ENCODE results near the gene DIS3L.

Gene DIS3L

DNA sequence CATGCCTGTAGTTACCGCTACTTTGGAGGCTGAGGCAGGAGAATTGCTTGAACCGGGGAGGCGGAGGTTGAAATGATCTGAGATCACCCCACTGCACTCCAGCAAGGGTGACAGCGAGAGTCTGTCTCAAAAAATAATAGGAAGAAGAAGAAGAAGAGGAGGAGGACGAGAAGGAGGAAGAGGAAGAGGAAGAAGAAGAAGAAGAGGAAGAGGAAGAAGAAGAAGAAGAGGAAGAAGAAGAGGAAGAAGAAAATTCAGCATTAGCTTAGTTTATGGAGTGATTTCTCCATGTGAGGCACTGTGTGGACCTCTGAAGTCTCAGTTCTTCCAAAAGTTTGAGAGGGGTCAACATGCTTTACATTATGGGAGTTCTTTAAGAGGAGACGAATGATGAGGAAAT, 22.4 kb upstream of the DIS3L start:
- no peak for DNase-seq
- in situ Hi-C loops (cut with HindIII; ENCODE audit: low pct_ligation_motif_present, low pct_unique_long_range_greater_than_20kb, low sequenced_read_pairs), result no loop called here

DNA sequence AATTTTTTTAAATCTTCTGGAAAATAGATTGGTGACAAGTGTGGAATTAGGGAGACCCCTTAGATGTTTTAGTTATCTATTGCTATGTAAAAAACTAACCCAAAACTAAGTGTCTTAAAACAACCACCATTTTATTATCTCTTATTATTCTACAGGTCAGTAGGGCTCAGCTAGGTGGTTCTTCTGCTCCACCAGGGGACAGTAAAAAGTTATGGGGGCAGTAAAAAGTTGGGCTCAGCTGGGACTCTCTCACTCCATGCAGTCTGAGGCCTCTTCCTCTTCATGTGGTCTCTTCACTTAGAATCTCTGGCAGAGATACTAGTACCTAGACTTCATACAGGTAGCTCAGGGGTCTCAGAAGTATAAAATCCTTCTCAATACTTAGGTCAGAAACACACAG, 18.0 kb upstream of the DIS3L start:
- no peak for DNase-seq
- in situ Hi-C loops (cut with HindIII; ENCODE audit: low pct_ligation_motif_present, low pct_unique_long_range_greater_than_20kb, low sequenced_read_pairs), result no loop called here

DNA sequence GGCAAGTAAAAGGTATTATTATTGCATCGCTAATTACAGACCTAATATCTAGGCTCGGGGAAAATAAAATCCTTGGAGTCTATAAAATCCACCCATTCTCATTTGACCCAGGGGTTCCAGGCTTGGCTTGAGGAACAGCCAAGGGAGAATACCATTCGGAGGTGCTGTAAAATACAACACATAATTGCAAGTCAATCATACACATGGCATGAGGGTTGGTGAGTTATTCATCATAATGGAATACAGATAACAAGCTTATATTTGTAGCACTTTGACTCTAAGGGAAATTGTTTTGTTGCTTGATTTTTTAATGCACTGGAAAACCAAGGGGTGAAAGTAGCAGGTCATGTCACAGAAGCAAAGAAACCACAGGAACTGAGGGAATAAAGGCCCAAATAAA, 16.8 kb upstream of the DIS3L start:
- DNase-seq, result no peak
- in situ Hi-C loops (cut with HindIII; ENCODE audit: low pct_ligation_motif_present, low pct_unique_long_range_greater_than_20kb, low sequenced_read_pairs), result no loop called here

DNA sequence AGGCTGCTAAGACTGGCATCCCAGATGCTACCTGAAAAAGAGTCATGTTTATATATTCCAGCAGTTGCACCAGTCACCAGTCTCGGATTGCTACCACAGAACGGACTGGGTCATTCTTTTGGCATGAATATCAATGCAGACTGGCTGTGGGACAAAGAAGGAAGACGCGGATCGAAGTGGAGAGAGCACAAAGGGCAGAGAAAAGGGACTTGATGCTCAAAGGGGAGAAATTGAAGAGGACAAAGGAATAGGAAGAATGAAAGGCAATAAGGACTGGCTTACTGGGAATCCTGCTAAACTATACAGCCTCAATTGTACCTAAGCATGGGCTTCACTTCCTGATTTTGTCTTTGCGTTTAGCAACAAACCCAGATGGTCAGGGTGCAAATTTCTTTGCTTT, 15.3 kb upstream of the DIS3L start:
- DNase-seq, result no peak
- in situ Hi-C loops (cut with HindIII; ENCODE audit: low pct_ligation_motif_present, low pct_unique_long_range_greater_than_20kb, low sequenced_read_pairs), result no loop called here

DNA sequence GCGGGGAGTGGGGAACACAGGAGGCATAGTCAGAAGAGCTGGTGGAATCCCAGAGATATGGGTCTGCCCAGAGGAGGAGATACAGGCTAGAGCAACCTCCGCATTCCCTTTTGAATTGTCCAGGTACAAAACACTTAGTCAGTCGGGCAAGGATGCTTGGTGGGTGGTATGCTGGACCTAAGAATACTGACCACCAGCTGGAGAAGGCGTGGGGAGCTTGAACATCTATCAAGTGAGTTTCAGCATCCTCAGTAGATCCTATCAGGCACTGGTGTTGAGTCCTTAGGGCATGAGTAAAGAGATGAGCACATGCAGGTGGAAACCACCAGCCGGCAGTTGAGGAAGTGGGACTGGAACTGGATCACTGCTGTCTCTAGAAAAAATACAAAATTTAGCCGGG, 14.7 kb upstream of the DIS3L start:
- DNase-seq, result no peak
- in situ Hi-C loops (cut with HindIII; ENCODE audit: low pct_ligation_motif_present, low pct_unique_long_range_greater_than_20kb, low sequenced_read_pairs), result no loop called here

DNA sequence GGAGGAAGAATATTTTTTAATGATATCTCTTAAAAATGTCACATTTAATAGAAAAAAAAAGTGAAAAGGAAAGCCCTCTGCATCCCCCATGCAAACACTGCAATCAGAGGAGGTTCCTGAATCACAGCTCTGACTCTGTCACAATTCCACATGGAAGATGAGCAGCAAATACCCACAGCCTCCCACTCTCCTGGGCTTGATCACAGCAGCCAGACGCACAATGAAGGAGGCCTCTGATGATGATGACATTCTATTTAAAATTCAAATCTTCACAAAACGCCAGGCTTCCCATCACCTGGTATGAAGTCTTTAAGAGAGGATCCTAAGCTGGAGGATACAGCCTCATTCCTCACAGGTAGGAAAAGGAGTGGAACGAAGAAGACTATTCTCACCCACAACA, 9.1 kb upstream of the DIS3L start:
- no peak for DNase-seq
- in situ Hi-C loops (cut with HindIII; ENCODE audit: low pct_ligation_motif_present, low pct_unique_long_range_greater_than_20kb, low sequenced_read_pairs), result no loop called here

DNA sequence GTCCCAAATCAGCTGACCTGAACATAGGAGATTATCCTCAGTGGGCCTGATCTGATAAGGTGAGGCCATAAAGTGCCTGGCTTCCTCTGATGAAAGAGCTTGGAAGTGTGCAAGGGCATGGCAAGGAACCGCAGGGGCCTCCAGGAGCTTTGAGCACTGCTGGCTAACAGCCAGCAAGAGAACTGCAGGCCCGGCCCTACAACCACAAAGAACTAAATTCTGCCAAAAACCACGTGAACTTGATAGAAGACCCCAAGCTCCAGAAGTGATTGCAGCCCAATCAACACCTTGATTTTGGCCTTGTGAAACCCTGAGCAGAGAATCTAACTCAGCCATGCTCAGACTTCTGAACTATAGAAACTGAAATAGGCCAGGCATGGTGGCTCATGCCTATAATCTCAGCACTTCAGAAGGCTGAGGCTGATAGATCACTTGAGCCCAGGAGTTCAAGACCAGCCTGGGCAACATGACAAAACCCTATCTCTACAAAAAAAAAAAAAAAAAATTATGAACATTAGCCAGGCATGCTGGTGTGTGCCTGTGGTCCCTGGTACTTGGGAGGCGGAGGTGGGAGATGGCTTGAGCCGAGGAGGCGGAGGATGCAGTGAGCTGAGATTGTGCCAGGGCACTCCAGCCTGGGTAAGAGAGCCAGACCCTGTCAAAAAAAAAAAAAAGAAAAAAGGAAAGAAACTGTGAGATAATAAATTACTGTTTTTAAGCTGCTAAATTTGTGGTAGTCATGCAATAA, 7.7 kb upstream of the DIS3L start:
- no peak for DNase-seq
- in situ Hi-C loops (cut with HindIII; ENCODE audit: low pct_ligation_motif_present, low pct_unique_long_range_greater_than_20kb, low sequenced_read_pairs), result no loop called here

DNA sequence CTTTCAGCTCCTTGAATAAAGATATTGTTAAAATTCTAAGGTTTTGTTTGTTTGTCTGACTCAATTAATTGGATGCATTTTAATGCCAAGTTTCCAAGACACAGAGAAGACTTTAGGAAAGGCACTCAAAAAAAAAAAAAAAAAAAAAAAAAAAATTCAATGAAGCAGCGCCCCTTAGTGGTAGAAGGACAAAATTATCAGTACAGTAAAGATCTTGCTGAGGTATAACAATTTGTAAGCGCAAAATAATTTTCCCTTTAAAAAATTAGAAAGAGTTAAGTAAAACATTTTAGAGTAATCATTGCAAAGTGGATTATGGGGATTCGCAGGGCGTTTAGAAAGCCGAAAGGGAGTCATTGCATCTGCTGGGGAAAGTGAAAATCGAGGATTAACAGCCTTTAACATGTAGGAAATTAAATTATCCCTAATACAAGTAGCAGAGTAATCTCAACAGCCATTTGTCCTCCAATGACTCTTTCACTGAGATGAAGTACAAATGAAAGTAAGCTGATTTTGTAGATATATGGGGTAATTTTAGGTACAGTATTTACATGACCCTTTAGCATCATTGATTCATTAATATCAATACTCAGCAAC, 5.8 kb upstream of the DIS3L start:
- peak; percentile 40 for DNase-seq
- in situ Hi-C loops (cut with HindIII; ENCODE audit: low pct_ligation_motif_present, low pct_unique_long_range_greater_than_20kb, low sequenced_read_pairs), result no loop called here

DNA sequence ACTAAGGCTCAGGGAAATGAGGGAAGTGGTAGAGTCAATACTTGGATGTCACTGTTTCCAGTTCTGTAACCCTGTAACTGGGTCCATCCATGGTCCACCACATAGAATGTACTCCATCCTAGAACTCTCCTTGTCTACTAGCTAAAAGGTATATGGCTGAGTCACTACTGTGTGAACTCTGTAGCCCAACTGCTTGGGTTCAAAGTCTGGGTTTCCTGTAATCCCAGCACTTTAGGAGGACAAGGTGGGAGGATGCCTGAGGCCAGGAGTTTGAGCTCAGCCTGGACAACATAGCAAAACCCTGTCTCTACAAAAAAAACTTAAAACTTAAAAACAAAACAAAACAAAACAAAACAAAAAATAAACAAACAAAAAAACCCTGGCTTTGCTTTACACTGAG, 5.3 kb upstream of the DIS3L start:
- in situ Hi-C loops (cut with HindIII; ENCODE audit: low pct_ligation_motif_present, low pct_unique_long_range_greater_than_20kb, low sequenced_read_pairs), result no loop called here
- DNase-seq, result no peak

DNA sequence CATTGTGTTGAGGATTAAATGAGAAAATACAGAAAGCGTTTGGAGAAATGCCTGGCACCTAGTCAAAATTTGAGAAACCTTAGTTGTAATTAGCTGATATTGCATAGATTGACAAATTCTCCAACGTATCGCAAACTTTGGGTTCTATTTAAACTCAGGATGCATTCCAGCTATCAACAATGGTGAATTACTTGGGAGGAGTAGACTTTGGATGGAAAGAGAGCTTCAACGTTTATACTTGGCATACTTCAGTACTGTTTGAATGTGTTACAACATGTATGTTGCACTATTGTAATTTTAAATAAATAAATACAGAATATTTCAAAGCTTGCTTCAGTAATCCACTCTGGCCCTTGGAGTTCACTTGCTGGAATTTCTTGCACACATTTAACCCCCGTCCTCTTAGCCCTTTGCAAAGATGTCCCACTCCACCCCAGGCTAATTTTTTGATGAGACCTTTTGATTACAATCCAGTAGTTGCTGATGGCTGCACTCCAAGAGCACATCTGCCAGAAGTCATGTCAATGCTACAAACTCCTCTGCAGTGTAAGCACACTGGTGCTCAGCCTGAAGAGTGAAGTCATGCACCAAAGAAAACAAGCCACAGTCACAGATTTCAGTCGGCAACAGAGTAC, 4.7 kb upstream of the DIS3L start:
- no peak for DNase-seq
- in situ Hi-C loops (cut with HindIII; ENCODE audit: low pct_ligation_motif_present, low pct_unique_long_range_greater_than_20kb, low sequenced_read_pairs), result no loop called here

DNA sequence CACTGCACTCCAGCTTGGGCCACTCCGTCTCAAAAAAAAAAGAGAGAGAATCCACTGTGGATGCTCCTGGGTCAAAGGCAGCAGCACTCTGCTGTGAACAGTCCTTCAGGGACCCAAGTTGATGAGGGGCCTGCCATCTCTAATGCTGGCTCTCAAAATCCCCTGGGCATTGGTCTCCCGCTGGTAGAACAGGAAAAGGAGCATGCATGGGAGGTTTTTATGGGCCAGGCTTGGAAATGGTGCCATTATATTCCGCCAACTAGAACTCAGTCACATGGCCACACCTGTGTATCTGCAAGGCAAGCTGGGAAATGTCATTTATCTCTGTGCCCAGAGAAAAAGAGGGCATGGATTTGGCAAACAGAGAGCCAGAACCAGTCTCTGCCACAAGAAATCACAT, 3.4 kb upstream of the DIS3L start:
- DNase-seq, result no peak
- in situ Hi-C loops (cut with HindIII; ENCODE audit: low pct_ligation_motif_present, low pct_unique_long_range_greater_than_20kb, low sequenced_read_pairs), result no loop called here

DNA sequence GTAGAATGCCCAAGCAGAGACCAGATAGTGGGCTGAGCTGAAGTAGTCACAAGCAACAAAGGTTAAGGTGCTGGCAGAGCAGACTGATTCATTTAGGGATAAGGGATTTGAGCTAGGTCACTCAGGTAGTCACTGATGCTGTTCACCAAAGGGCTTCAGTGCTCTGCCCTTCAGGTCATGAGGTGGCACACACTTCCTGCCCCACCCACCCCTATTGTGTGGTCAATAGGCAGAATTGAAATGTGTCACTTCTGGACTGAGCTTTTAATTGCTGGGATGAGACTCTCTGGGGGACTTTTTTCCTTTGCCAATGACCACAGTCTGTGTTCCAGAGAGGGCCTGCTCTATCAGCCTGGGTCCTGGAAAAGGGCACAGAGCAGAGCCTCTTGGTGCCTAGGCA, 2.9 kb upstream of the DIS3L start:
- in situ Hi-C loops (cut with HindIII; ENCODE audit: low pct_ligation_motif_present, low pct_unique_long_range_greater_than_20kb, low sequenced_read_pairs), result no loop called here
- no peak for DNase-seq

DNA sequence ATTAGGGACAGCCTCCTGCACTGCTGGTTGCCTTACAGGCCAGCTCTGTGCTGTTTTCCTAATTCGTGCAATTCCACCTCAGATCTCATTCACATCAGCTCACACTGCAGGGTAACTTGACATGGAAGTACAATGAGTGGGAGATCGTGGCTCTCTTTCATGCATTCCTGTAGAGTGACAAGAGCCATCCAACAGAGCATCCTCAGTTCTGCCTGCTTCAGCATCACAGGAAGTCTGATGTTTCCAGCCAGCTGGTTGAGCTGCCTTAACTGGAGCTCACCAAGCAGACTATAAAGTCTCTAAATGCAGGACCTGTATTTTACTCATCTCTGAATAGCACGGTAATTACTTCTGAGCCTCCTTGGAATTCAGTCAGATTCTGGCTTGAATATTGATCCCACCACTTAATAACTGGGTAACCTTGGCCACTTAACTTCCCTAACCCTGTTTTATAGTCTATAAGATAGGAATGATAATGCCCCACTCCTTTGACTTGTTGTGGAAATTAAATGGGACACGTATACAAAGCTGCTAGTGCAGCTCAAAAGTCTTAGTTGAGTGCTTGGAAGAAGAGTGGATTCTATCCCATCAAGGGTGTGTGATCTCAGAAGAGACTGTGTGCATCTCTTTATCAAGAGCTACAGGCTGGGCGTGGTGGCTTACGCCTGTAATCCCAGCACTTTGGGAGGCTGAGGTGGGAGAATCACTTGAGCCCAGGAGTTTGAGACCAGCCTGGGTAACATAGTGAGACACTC, 1.4 kb upstream of the DIS3L start:
- no peak for DNase-seq
- in situ Hi-C loops (cut with HindIII; ENCODE audit: low pct_ligation_motif_present, low pct_unique_long_range_greater_than_20kb, low sequenced_read_pairs), result no loop called here

DNA sequence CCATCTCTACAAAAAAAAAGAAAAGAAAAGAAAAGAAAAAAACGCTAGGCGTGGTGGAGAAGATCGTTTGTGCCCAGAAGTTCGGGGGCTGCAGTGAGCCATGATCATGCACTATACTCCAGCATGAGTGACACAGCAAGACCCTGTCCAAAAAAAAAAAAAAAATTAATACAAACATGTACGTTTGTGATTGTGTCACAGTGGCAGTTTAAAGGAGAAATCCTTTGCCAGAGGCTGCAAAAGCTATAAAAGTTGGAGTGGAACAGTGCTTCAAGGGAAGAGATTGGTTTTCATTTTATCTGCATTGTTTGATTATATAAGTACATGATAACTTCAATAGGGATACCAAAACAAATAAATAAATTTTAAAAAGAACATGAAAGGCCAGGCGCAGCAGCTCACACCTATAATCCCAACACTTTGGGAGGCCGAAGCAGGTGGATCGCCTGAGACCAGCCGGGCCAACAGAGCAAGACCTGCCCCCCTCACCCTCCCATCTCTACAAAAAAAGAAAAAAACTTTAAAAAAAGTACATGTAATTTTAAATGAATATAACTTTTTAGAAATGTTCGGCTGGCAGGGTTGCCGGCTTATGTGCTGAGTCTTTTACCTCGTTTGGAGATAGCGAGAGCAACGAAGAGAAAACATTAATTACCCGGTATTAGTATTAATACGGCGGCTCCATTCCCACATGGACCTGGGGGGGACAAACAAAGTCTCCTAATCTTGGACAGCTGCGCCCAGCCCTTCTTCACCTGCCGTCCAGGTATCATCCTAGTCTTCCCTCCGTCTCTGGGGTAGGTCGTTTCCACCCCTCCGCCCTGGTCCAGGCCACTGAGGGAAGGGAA, 573 bp upstream of the DIS3L start:
- no peak for DNase-seq
- in situ Hi-C loops (cut with HindIII; ENCODE audit: low pct_ligation_motif_present, low pct_unique_long_range_greater_than_20kb, low sequenced_read_pairs), result no loop called here

DNA sequence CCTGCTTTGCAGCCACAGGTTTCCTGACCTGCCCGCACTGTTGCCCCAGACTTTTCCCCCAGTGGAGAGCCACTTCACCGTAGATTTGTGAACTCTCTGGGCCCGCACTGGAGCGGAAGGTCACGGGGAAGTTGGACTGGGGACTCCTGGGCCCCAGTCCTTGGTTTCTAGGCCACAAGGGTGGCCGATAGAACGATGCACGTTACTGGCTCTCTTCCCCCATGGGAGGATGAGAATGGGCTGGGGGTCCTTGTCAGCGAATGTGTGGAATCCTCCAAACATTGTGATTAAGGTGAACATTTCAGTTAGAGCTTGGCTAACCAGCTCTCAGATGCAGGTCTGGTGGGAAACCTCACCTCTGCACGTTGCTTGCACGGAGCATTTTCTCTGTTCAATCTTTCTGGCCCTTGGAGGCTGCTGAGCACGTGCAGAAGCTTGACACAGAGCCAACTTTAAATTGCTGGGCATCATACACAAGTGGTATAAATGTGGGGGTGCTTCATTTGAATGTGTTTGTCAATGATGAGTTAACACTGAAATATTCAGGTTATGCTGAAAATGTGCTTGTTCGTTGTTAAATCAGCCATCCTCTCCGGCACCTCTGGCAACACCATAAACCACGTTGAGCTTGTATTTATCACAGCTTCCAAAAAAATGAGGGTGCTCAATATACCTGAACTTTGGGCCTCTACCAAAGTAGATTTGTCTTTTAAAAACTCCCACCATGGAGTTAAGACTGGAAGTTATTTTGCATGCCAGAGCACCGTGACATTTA, 976 bp downstream of the DIS3L start:
- in situ Hi-C loops (cut with HindIII; ENCODE audit: low pct_ligation_motif_present, low pct_unique_long_range_greater_than_20kb, low sequenced_read_pairs), result no loop called here
- peak; percentile 87 for DNase-seq

DNA sequence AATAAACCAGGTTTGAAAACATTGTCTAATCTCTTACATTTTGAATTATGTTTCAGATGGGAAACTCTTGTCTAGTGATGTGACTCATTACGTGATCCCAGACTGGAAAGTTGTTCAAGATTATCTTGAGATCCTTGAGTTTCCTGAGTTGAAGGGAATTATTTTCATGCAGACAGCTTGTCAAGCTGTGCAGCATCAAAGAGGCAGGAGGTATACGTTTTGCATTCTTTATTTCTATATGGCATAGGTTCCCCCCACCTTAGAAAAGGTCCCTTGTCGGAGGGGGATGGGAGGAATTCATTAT, 1.5 kb downstream of the DIS3L start:
- in situ Hi-C loops (cut with HindIII; ENCODE audit: low pct_ligation_motif_present, low pct_unique_long_range_greater_than_20kb, low sequenced_read_pairs), result no loop called here
- peak; percentile 45 for DNase-seq

DNA sequence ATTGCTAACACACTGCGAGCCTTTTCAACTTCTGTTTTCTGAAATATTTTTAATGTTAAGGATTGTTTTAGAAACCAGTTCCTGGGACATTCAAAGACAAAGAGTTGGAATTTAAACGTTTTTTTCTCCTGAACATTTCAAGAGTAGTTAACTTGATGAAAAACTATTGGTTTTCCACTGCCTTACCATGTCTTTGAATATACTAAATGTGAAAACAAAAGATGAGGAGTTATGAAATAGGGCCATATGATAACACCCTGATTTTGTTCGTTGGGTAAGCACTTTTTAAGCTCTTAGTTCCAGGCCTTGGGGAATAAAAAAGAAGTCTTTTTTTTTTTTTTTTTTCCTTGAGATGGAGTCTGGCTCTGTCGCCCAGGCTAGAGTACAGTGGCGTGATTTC, 2.8 kb downstream of the DIS3L start:
- DNase-seq, result no peak
- in situ Hi-C loops (cut with HindIII; ENCODE audit: low pct_ligation_motif_present, low pct_unique_long_range_greater_than_20kb, low sequenced_read_pairs), result no loop called here

DNA sequence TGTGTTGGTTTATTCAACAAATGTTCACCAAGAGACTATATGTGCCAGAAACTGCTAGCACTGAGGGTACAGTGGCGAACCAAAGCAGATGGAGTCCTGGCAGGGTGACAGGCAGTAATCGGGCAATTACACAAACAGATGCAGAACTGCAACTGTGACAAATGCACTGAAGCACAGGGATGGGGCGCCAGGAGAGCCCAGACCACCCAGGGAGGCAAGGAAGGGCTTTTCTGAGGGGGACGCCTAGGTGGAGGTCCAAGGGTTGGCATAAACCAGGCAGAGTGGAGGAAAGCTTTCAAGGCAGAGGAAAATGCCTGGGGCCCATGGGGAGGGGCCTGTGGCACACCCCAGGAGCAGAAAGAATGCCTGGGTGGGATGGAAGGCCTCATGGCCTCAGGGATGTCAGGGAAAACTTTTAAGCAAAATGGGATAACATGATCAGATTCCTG, 5.5 kb downstream of the DIS3L start:
- in situ Hi-C loops (cut with HindIII; ENCODE audit: low pct_ligation_motif_present, low pct_unique_long_range_greater_than_20kb, low sequenced_read_pairs), result no loop called here
- no peak for DNase-seq
